Keratinocyte (primary cell): ENCODE results near the gene METTL1. TPM values are rescaled to one million over a fixed set of nuclear protein-coding genes. Genes with fewer than 3 reads are reported as not detected.

ENCODE experiments used
- DNase-seq: peaks from one replicate; pipeline ENCODE4 v3.0.0-alpha.2; 2011; ENCODE audit warnings: low read depth, missing footprints, low spot score
- FAIRE-seq: peaks from 2 replicates; lab custom pipeline; 2011; peaks lifted over from hg19 to GRCh38; lab: Jason Lieb, UNC
- H2AFZ ChIP-seq: 2 replicates; pipeline ENCODE4 v1.6.0; 2012; ENCODE audit warnings: low read length, control low read depth, inconsistent platforms; ENCODE audit not compliant: control insufficient read depth
- H3K27ac ChIP-seq: 2 replicates; pipeline ENCODE4 v1.5.1; 2011; ENCODE audit warnings: low read length; ENCODE audit not compliant: control insufficient read depth, insufficient read depth
- H3K27me3 ChIP-seq: 3 replicates; pipeline ENCODE4 v1.6.0; 2011; ENCODE audit warnings: low read length; ENCODE audit not compliant: control insufficient read depth, insufficient read depth; ENCODE audit errors: extremely low read depth
- H3K36me3 ChIP-seq, 2 experiments: 2 replicates in 1 of 2; 3 replicates in 1 of 2; pipeline ENCODE4 v1.5.1; 2011; ENCODE audit warnings: low read length in 2 of 2, mild to moderate bottlenecking in 1 of 2; ENCODE audit not compliant: control insufficient read depth in 2 of 2, insufficient read depth in 2 of 2; ENCODE audit errors: extremely low read depth in 1 of 2
- H3K4me1 ChIP-seq: 3 replicates; pipeline ENCODE4 v1.5.1; 2011; ENCODE audit warnings: low read length; ENCODE audit not compliant: control insufficient read depth, insufficient read depth; ENCODE audit errors: extremely low read depth
- H3K4me2 ChIP-seq: 3 replicates; pipeline ENCODE4 v1.6.0; 2011; ENCODE audit warnings: low read depth, low read length; ENCODE audit not compliant: control insufficient read depth, insufficient read depth; ENCODE audit errors: extremely low read depth
- H3K4me3 ChIP-seq, 3 experiments: fragments of 200-600 bp in 1 of 3; sonication (generic) in 1 of 3; 2 replicates in 2 of 3; 3 replicates in 1 of 3; pipeline ENCODE4 v1.5.1; 2011 to 2016; ENCODE audit warnings: low read length in 3 of 3, mild to moderate bottlenecking in 3 of 3, control low read depth in 2 of 3, inconsistent platforms in 1 of 3, low read depth in 1 of 3, mixed read lengths in 1 of 3, mixed run types in 1 of 3, moderate library complexity in 1 of 3; ENCODE audit not compliant: control insufficient read depth in 2 of 3, insufficient read depth in 2 of 3; ENCODE audit errors: extremely low read depth in 1 of 3
- H3K79me2 ChIP-seq: 2 replicates; pipeline ENCODE4 v1.6.0; 2012; ENCODE audit warnings: low read length; ENCODE audit not compliant: control insufficient read depth, insufficient read depth
- H3K9ac ChIP-seq: 3 replicates; pipeline ENCODE4 v1.6.0; 2011; ENCODE audit warnings: low read length; ENCODE audit not compliant: control insufficient read depth, insufficient read depth; ENCODE audit errors: extremely low read depth
- H3K9me1 ChIP-seq: 3 replicates; pipeline ENCODE4 v1.6.0; 2011; ENCODE audit warnings: low read length; ENCODE audit not compliant: control insufficient read depth, insufficient read depth; ENCODE audit errors: extremely low read depth
- H3K9me3 ChIP-seq: 2 replicates; pipeline ENCODE4 v1.5.1; 2012; ENCODE audit warnings: low read depth, low read length; ENCODE audit not compliant: control insufficient read depth
- H4K20me1 ChIP-seq: 3 replicates; pipeline ENCODE4 v1.6.0; 2011; ENCODE audit warnings: low read length; ENCODE audit not compliant: control insufficient read depth, insufficient read depth; ENCODE audit errors: extremely low read depth
- EZH2 ChIP-seq: IDR thresholded peaks from one replicate; pipeline ENCODE4 v1.6.1; 2012; ENCODE audit warnings: inconsistent platforms, mild to moderate bottlenecking, low read length, moderate library complexity
- dilution Hi-C: fragments of 300-500 bp; cut with MboI; formaldehyde crosslinking; loops from one replicate; pipeline ENCODE4 v1.7.0; 2020; ENCODE audit warnings: low sequenced_read_pairs; ENCODE audit not compliant: extremely low pct_ligation_motif_present
- polyA plus RNA-seq, 5 experiments: library from polyadenylated mRNA; depleted of rRNA in 3 of 5; stranded (reverse) in 3 of 5; stranded (forward) in 1 of 5; unstranded in 1 of 5; fragments of >200 nt; gene quantifications; 1 replicate in 1 of 5; 2 replicates in 3 of 5; 3 replicates in 1 of 5; pipeline versions ENCODE4 v1.2.1 to v1.2.3, GENCODE V29; 2011 to 2012; ENCODE audit warnings: missing spikeins in 2 of 5, low read depth in 1 of 5, low replicate concordance in 1 of 5
- TF ChIP-seq, protein P1 (sequence below), 3 experiments: IDR thresholded peaks in 1 of 3; conservative IDR thresholded peaks in 1 of 3; optimal IDR thresholded peaks in 1 of 3; 2 replicates in 2 of 3; 3 replicates in 1 of 3; pipeline versions ENCODE3 to v1.5.1; 2011; ENCODE audit warnings: low read length in 3 of 3, mild to moderate bottlenecking in 3 of 3, moderate library complexity in 2 of 3, control low read depth in 1 of 3, inconsistent platforms in 1 of 3; ENCODE audit not compliant: insufficient read depth in 2 of 3; ENCODE audit errors: extremely low read depth in 1 of 3

METTL1 gene
- polyA plus RNA-seq, 1 donor (not counting 4 experiments of a cell fraction or from before 2014, with no cell fraction given), result 24.5 TPM

DNA sequence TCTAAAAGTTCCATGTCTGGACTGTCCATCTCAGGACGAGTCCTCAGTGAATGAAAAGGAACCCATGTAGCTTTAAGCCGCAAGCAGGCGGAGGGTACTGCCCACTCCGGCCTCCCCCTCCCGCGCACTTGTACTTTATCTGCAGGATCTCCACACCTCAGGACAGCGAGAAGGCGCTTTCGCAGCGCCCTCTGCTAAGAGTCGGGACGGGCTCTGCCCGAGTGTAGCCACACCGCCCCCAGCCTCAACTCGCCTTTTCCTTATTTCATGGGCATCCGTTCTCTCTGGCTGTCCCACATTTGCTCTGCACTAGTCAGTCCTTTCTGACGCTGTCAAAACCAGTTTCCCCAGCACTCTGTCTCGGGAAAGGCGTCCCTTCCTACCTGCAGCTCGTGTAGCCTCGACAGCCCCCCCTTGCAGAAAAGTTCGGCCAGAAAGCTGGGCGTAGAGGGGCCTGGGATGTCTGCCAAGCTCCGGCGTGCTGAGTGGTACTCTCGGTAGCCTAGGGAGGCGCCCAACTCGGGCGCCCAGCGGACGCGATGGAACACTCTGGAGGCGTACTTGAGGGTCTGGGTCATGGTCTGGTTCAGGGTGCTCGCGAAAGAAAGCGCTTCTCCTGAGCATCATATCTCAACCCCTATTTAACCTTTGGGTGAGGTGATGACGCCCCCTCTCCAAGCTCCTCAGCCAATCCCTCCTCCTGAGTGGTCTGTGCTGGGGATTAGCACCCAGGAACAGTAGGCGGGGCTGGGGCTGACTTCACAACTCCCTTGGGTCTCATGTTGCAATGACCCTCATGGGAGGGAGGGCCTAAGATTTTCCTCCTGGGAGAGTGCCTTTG lies 5.2 kb downstream of the METTL1 start, which contains the start of gene CYP27B1:
Gene CYP27B1 (minus strand): TSS at position 615 of the 841 bp plus-strand sequence. CDS start 37 bp downstream, at position 578.
- peak within 1 kb of the TSS; percentile 67 for H3K27ac ChIP-seq
- H3K79me2 ChIP-seq, result peaks cover 88% of the 10 kb centered on the region
- H3K9me3 ChIP-seq, result no peaks in the 10 kb centered on the region
- peak within 1 kb of the TSS; percentile 18 for H2AFZ ChIP-seq
- dilution Hi-C loops, result no loop called here
- H3K36me3 ChIP-seq, result peaks cover 23 to 45% of the 10 kb centered on the region in 2 experiments
- DNase-seq (no peak), FAIRE-seq (peak; percentile 59)
- H4K20me1 ChIP-seq, result no peaks in the 10 kb centered on the region
- H3K4me2 ChIP-seq, result peak within 1 kb of the TSS; percentile 74
- no peaks in the 10 kb centered on the region for H3K9me1 ChIP-seq
- peak within 1 kb of the TSS; percentile 80 for H3K9ac ChIP-seq
- no peaks in the 10 kb centered on the region for H3K27me3 ChIP-seq
- TF ChIP-seq, protein P1, sequence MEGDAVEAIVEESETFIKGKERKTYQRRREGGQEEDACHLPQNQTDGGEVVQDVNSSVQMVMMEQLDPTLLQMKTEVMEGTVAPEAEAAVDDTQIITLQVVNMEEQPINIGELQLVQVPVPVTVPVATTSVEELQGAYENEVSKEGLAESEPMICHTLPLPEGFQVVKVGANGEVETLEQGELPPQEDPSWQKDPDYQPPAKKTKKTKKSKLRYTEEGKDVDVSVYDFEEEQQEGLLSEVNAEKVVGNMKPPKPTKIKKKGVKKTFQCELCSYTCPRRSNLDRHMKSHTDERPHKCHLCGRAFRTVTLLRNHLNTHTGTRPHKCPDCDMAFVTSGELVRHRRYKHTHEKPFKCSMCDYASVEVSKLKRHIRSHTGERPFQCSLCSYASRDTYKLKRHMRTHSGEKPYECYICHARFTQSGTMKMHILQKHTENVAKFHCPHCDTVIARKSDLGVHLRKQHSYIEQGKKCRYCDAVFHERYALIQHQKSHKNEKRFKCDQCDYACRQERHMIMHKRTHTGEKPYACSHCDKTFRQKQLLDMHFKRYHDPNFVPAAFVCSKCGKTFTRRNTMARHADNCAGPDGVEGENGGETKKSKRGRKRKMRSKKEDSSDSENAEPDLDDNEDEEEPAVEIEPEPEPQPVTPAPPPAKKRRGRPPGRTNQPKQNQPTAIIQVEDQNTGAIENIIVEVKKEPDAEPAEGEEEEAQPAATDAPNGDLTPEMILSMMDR (optimal IDR thresholded peaks at IDR 0.05 in 1 of 3, IDR thresholded peaks at IDR 0.05 in 1 of 3, conservative IDR thresholded peaks at IDR 0.05 in 1 of 3; ENCODE audit: extremely low read depth in 1 of 3, insufficient read depth in 2 of 3, low read length in 3 of 3), result no peak
- TF ChIP-seq EZH2, result no peak
- H3K4me3 ChIP-seq, result peak within 1 kb of the TSS; percentile 69 to 97 (median 89)
- H3K4me1 ChIP-seq, result peaks cover 42% of the 10 kb centered on the region

DNA sequence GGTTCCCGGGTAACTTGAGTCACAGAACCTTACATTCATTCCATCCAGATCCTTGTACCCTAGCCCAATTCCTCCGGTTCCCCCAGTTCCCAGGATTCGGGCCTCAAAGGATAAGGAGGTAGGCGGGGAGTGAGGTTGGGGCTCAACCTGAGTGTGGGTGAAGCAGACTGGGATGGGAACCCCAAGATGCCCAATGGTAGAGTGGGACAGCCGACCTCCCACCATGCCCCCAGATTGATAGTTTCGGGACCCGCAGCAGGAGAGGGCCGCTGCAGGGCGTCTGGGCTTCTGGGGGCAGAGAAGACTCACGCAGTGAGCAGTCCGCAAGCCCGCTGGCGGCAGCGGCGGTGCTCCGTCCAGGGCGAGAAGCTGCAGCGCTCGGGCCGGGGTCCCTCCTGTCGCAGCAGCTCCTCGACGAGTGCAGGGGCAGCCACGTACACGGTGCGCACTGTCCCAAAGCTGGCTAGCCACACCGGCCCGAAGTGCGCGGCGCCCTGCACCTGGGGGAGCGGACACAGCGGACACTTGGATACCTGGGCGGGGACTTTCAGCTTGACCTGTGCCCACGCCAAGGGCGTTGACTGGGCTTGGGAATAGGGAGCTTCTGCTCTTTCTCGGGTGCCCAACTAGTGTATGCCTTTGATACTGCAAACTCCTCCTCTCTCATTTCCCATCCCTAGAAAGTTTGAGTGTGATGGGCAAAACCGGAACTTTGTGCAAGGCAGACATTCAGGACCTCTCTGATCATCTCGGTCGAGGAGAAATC lies 6.0 kb downstream of the METTL1 start:
- H2AFZ ChIP-seq, result peak overlapping the region; percentile 18
- dilution Hi-C loops, result no loop called here
- DNase-seq, result no peak
- no peak for FAIRE-seq
- H3K9me3 ChIP-seq, result no peaks in the 10 kb centered on the region
- H3K9me1 ChIP-seq, result no peaks in the 10 kb centered on the region
- peak overlapping the region; percentile 69 to 97 (median 89) for H3K4me3 ChIP-seq
- H3K4me1 ChIP-seq, result peaks cover 35% of the 10 kb centered on the region
- H4K20me1 ChIP-seq, result no peaks in the 10 kb centered on the region
- H3K79me2 ChIP-seq, result peaks cover 81% of the 10 kb centered on the region
- TF ChIP-seq EZH2, result no peak
- TF ChIP-seq, protein P1 (optimal IDR thresholded peaks at IDR 0.05 in 1 of 3, IDR thresholded peaks at IDR 0.05 in 1 of 3, conservative IDR thresholded peaks at IDR 0.05 in 1 of 3; ENCODE audit: extremely low read depth in 1 of 3, insufficient read depth in 2 of 3, low read length in 3 of 3), result peak in 1 of 3 experiments; percentile 0
- peak overlapping the region; percentile 67 for H3K27ac ChIP-seq
- peak overlapping the region; percentile 74 for H3K4me2 ChIP-seq
- H3K27me3 ChIP-seq, result no peaks in the 10 kb centered on the region
- peaks cover 30 to 49% of the 10 kb centered on the region in 2 experiments for H3K36me3 ChIP-seq
- peak overlapping the region; percentile 80 for H3K9ac ChIP-seq
